ENCODE measurements around the gene CCDC50. TPM values are rescaled to one million over a fixed set of nuclear protein-coding genes. Genes with fewer than 3 reads are reported as not detected.

CCDC50 gene
- total RNA-seq, 2 donors from 2014 or later: 41.8 to 48.6 TPM

DNA sequence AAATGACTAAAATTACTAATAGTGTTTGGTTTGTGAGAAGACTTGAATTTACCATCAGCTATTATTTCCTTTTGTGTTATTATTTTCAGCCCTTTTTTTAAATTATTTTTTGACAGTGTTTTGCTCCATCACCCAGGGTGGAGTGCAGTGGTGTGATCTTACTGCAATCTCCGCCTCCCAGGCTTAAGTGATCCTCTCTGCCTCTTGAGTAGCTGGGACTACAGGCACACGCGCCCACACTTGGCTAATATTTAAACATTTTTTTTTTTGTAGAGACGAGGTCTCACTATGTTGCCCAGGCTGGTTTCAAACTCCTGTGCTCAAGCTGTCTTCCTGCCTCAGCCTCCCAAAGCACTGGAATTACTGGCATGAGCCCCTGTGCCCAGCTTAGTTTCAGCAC, 32.8 kb downstream of the CCDC50 start:
- Histone ChIP-seq H3K4me3 (ENCODE audit: low read length) (no peak overlapping the region), H3K27ac (ENCODE audit: low read depth, low read length) (no peak overlapping the region), H3K9me3 (ENCODE audit: control insufficient read depth, low read length) (no peaks in the 10 kb centered on the region), H3K36me3 (ENCODE audit: control insufficient read depth, insufficient read depth, low read length) (peaks cover 67% of the 10 kb centered on the region), H3K4me1 (ENCODE audit: control insufficient read depth, insufficient read depth, low read length) (no peaks in the 10 kb centered on the region), H3K27me3 (ENCODE audit: control insufficient read depth, insufficient read depth, low read length, poor library complexity, severe bottlenecking) (no peaks in the 10 kb centered on the region), H3K9ac (ENCODE audit: extremely low read depth, low read length, poor library complexity, severe bottlenecking) (no peak overlapping the region)
- no peak for DNase-seq
- Mint-ChIP-seq H3K4me1 (peaks cover 23% of the 10 kb centered on the region), H3K36me3 (ENCODE audit: low read depth) (peaks cover 51% of the 10 kb centered on the region), H3K27me3 (ENCODE audit: insufficient read depth) (no peaks in the 10 kb centered on the region), H3K27ac (no peak overlapping the region), H3K4me3 (no peak overlapping the region), H3K9me3 (no peaks in the 10 kb centered on the region)
- TF ChIP-seq, protein P1, sequence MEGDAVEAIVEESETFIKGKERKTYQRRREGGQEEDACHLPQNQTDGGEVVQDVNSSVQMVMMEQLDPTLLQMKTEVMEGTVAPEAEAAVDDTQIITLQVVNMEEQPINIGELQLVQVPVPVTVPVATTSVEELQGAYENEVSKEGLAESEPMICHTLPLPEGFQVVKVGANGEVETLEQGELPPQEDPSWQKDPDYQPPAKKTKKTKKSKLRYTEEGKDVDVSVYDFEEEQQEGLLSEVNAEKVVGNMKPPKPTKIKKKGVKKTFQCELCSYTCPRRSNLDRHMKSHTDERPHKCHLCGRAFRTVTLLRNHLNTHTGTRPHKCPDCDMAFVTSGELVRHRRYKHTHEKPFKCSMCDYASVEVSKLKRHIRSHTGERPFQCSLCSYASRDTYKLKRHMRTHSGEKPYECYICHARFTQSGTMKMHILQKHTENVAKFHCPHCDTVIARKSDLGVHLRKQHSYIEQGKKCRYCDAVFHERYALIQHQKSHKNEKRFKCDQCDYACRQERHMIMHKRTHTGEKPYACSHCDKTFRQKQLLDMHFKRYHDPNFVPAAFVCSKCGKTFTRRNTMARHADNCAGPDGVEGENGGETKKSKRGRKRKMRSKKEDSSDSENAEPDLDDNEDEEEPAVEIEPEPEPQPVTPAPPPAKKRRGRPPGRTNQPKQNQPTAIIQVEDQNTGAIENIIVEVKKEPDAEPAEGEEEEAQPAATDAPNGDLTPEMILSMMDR (conservative IDR thresholded peaks at IDR 0.05): no peak
- WGBS, 2 experiments (ENCODE audit: insufficient coverage in 1 of 2, insufficient read length in 1 of 2): 93 to 95% methylated on average over 3 to 4 of the region's 4 CpGs

DNA sequence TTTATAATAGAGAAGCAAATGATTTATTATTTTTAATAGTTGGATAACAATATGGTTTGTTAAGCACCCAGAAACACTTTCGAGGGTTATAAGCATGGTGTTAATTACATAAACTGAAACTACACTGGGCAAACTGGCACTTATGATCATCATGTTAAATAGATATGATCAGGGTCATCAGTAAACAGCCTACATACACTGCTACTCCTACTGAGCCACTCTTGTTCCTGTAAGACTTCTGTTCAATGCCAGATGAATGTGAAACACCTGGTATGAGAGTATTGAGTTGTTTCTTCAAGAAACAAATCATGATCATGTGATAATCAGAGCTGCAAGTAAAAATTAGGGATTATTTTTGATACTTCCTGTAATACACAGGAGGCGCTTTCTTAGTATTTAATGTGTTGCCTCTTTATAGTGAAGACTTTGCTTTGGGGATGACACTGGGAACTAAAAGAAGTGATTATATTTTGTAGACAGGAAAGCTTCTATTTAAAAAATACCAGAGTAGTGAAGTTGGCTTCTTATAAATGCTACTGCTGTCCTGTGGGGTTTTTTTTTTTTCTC, 33.4 kb downstream of the CCDC50 start:
- peaks cover 20% of the 10 kb centered on the region for H3K4me1 Mint-ChIP-seq
- Histone ChIP-seq H3K4me1 (ENCODE audit: control insufficient read depth, insufficient read depth, low read length) (no peaks in the 10 kb centered on the region), H3K27ac (ENCODE audit: low read depth, low read length) (no peak overlapping the region), H3K9ac (ENCODE audit: extremely low read depth, low read length, poor library complexity, severe bottlenecking) (no peak overlapping the region), H3K27me3 (ENCODE audit: control insufficient read depth, insufficient read depth, low read length, poor library complexity, severe bottlenecking) (no peaks in the 10 kb centered on the region), H3K4me3 (ENCODE audit: low read length) (no peak overlapping the region), H3K36me3 (ENCODE audit: control insufficient read depth, insufficient read depth, low read length) (peaks cover 65% of the 10 kb centered on the region), H3K9me3 (ENCODE audit: control insufficient read depth, low read length) (no peaks in the 10 kb centered on the region)
- H3K4me3 Mint-ChIP-seq: no peak overlapping the region
- DNase-seq: no peak
- 91% methylated on average over 2 of the region's 2 CpGs; no CpG with 5 or more reads in 1 of the 2 experiments for WGBS, 2 experiments (ENCODE audit: insufficient coverage in 1 of 2, insufficient read length in 1 of 2)
- TF ChIP-seq, protein P1 (conservative IDR thresholded peaks at IDR 0.05): no peak
- peaks cover 51% of the 10 kb centered on the region for H3K36me3 Mint-ChIP-seq (ENCODE audit: low read depth)
- no peaks in the 10 kb centered on the region for H3K9me3 Mint-ChIP-seq
- no peaks in the 10 kb centered on the region for H3K27me3 Mint-ChIP-seq (ENCODE audit: insufficient read depth)
- no peak overlapping the region for H3K27ac Mint-ChIP-seq

DNA sequence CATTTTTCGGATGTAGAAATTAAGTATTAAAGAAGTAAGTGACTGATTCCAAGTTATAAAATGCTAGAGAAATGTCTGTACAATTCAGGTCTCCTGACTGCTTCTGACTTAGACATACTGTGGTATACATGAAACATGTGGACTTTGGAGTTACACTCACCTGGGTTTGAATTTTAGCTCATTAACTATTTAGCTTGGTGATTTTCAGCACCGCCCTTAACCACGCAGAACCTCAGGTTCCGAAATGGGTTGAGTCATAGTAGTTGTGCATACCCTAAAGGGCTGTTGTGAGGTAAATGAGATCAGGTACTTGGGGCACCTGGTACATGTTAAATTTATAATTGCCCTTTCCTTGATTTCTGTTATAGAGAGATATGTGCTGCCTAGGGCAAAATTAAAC, 34.0 kb downstream of the CCDC50 start:
- no peaks in the 10 kb centered on the region for H3K27me3 Mint-ChIP-seq (ENCODE audit: insufficient read depth)
- H3K9me3 ChIP-seq (ENCODE audit: control insufficient read depth, low read length): no peaks in the 10 kb centered on the region
- H3K4me1 ChIP-seq (ENCODE audit: control insufficient read depth, insufficient read depth, low read length): no peaks in the 10 kb centered on the region
- H3K9ac ChIP-seq (ENCODE audit: extremely low read depth, low read length, poor library complexity, severe bottlenecking): no peak overlapping the region
- H3K4me1 Mint-ChIP-seq: peaks cover 18% of the 10 kb centered on the region
- H3K27ac Mint-ChIP-seq: peak overlapping the region; percentile 41
- H3K4me3 ChIP-seq (ENCODE audit: low read length): no peak overlapping the region
- no peaks in the 10 kb centered on the region for H3K9me3 Mint-ChIP-seq
- no peak overlapping the region for H3K4me3 Mint-ChIP-seq
- WGBS, 2 experiments (ENCODE audit: insufficient coverage in 1 of 2, insufficient read length in 1 of 2): 90 to 96% methylated on average over 4 of the region's 4 CpGs
- no peaks in the 10 kb centered on the region for H3K27me3 ChIP-seq (ENCODE audit: control insufficient read depth, insufficient read depth, low read length, poor library complexity, severe bottlenecking)
- H3K36me3 ChIP-seq (ENCODE audit: control insufficient read depth, insufficient read depth, low read length): peaks cover 65% of the 10 kb centered on the region
- DNase-seq: no peak
- TF ChIP-seq, protein P1 (conservative IDR thresholded peaks at IDR 0.05): no peak
- H3K27ac ChIP-seq (ENCODE audit: low read depth, low read length): no peak overlapping the region
- peaks cover 47% of the 10 kb centered on the region for H3K36me3 Mint-ChIP-seq (ENCODE audit: low read depth)
